HCT116 (cell line): ENCODE results near the gene C1orf52. TPM values are rescaled to one million over a fixed set of nuclear protein-coding genes. Genes with fewer than 3 reads are reported as not detected.

Experiments
- ATAC-seq: fragments of 200-7000 bp; cut with Tn5 transposase; 2 replicates; pipeline ENCODE4 v1.9.1; 2020; ENCODE audit warnings: mild to moderate bottlenecking, moderate library complexity
- BruUV-seq: library from RNA; stranded (reverse); fragments of 400-500 nt; replicated peaks from 2 replicates; lab custom pipeline; 2021; lab: Mats Ljungman, UMichigan
- CTCF ChIA-PET: fragments of 300-600 bp; sonication (Branson Sonifier 250); formaldehyde crosslinking; loops from one replicate; lab custom pipeline; 2021; ENCODE audit warnings: antibody characterized with exemption; lab: Charles Lee
- POLR2A ChIA-PET: fragments of 300-600, 350-600 bp; sonication (Branson Sonifier 250); formaldehyde crosslinking; loops from one replicate; lab custom pipeline; 2021; ENCODE audit warnings: antibody characterized with exemption; lab: Charles Lee
- RAD21 ChIA-PET, 2 experiments: fragments of 300-600 bp; sonication (Branson Sonifier 250); formaldehyde crosslinking; loops; one replicate each; lab custom pipeline; 2023; ENCODE audit warnings: low total read pairs in 2 of 2; ENCODE audit not compliant: uncharacterized antibody in 2 of 2, unreplicated experiment in 2 of 2, low non-redundant PET in 1 of 2; lab: Charles Lee
- DNase-seq: peaks from one replicate; pipeline ENCODE4 v3.0.0-alpha.2; 2010; ENCODE audit warnings: low read depth, low spot score
- H2AFZ ChIP-seq: fragments of 200-600 bp; shearing (Covaris generic), sonication (generic); 2 replicates; pipeline ENCODE4 v1.6.1; 2017; ENCODE audit warnings: low read depth, mixed run types, mixed read lengths, antibody characterized with exemption, low read length; ENCODE audit not compliant: poor library complexity, severe bottlenecking
- H3K27ac ChIP-seq: 2 replicates; pipeline ENCODE4 v1.5.1; 2012; ENCODE audit warnings: low read depth, low read length
- H3K27me3 ChIP-seq: fragments of 200-600 bp; sonication (generic); 2 replicates; pipeline ENCODE4 v1.6.1; 2016; ENCODE audit warnings: mixed run types, low read length, mixed read lengths; ENCODE audit not compliant: insufficient read depth
- H3K36me3 ChIP-seq, 2 experiments: fragments of 200-500 bp in 1 of 2; fragments of 200-600 bp in 1 of 2; sonication (Bioruptor generic) in 1 of 2; sonication (generic) in 1 of 2; 2 replicates each; pipeline versions ENCODE4 v1.5.1 to v1.6.1; 2014 to 2016; ENCODE audit warnings: low read length in 2 of 2, inconsistent platforms in 1 of 2, mixed read lengths in 1 of 2, mixed run types in 1 of 2; ENCODE audit not compliant: insufficient read depth in 2 of 2, control insufficient read depth in 1 of 2
- H3K4me1 ChIP-seq, 2 experiments: fragments of 200-600 bp in 1 of 2; sonication (generic) in 1 of 2; 2 replicates each; pipeline versions ENCODE4 v1.5.1 to v1.6.1; 2012 to 2017; ENCODE audit warnings: low read length in 2 of 2, inconsistent platforms in 1 of 2, mild to moderate bottlenecking in 1 of 2, mixed read lengths in 1 of 2, mixed run types in 1 of 2, moderate library complexity in 1 of 2; ENCODE audit not compliant: insufficient read depth in 2 of 2, control insufficient read depth in 1 of 2
- H3K4me2 ChIP-seq: fragments of 200-600 bp; sonication (generic); 2 replicates; pipeline ENCODE4 v1.6.1; 2017; ENCODE audit warnings: mixed run types, low read length, mixed read lengths
- H3K4me3 ChIP-seq, 2 experiments: fragments of 200-600 bp in 1 of 2; sonication (generic) in 1 of 2; replicated peaks in 1 of 2; 2 replicates each; pipeline ENCODE4 v1.5.1; 2011 to 2016; ENCODE audit warnings: low read length in 2 of 2, control low read depth in 1 of 2, low read depth in 1 of 2, mild to moderate bottlenecking in 1 of 2, mixed read lengths in 1 of 2, mixed run types in 1 of 2
- H3K79me2 ChIP-seq: fragments of 200-600 bp; sonication (generic); 2 replicates; pipeline ENCODE4 v1.6.1; 2017; ENCODE audit warnings: mild to moderate bottlenecking, mixed run types, low read length, moderate library complexity, mixed read lengths; ENCODE audit not compliant: insufficient read depth
- H3K9ac ChIP-seq: fragments of 200-600 bp; sonication (generic); 2 replicates; pipeline ENCODE4 v1.6.1; 2016; ENCODE audit warnings: low read length, mixed read lengths
- H3K9me2 ChIP-seq: fragments of 200-600 bp; sonication (generic), shearing (Covaris generic); 2 replicates; pipeline ENCODE4 v1.6.1; 2017; ENCODE audit warnings: mixed run types, mild to moderate bottlenecking, moderate library complexity; ENCODE audit not compliant: insufficient read depth
- H3K9me3 ChIP-seq, 2 experiments: fragments of 200-500 bp in 1 of 2; fragments of 200-600 bp in 1 of 2; sonication (Bioruptor generic) in 1 of 2; sonication (generic) in 1 of 2; 2 replicates each; pipeline ENCODE4 v1.6.1; 2014 to 2017; ENCODE audit warnings: low read length in 2 of 2, mixed read lengths in 2 of 2, inconsistent platforms in 1 of 2, low read depth in 1 of 2, mild to moderate bottlenecking in 1 of 2, mixed run types in 1 of 2, moderate library complexity in 1 of 2; ENCODE audit not compliant: control insufficient read depth in 1 of 2, insufficient read depth in 1 of 2
- H4K20me1 ChIP-seq: fragments of 200-600 bp; sonication (generic), shearing (Covaris generic); 2 replicates; pipeline ENCODE4 v1.6.1; 2017; ENCODE audit warnings: mixed run types, mild to moderate bottlenecking, moderate library complexity; ENCODE audit not compliant: insufficient read depth
- ATF3 ChIP-seq: IDR thresholded peaks from 2 replicates; pipeline ENCODE4 v1.6.1; 2012
- CBX3 ChIP-seq: IDR thresholded peaks from 2 replicates; pipeline ENCODE4 v1.6.1; 2012; ENCODE audit warnings: low read depth
- EGR1 ChIP-seq: IDR thresholded peaks from 2 replicates; pipeline ENCODE4 v1.6.1; 2012; ENCODE audit warnings: low read depth
- ELF1 ChIP-seq: IDR thresholded peaks from 2 replicates; pipeline ENCODE4 v1.6.1; 2012; ENCODE audit warnings: low read depth, borderline replicate concordance
- EZH2 ChIP-seq: fragments of 200-600 bp; sonication (generic); IDR thresholded peaks from 2 replicates; pipeline ENCODE4 v1.6.1; 2017; ENCODE audit warnings: antibody characterized with exemption, mixed run types
- FOSL1 ChIP-seq: IDR thresholded peaks from 2 replicates; pipeline ENCODE4 v1.6.1; 2012; ENCODE audit warnings: low read depth
- JUND ChIP-seq: IDR thresholded peaks from 2 replicates; pipeline ENCODE4 v1.6.1; 2012
- POLR2A ChIP-seq: IDR thresholded peaks from 2 replicates; pipeline ENCODE4 v1.7.0; 2011; ENCODE audit warnings: borderline replicate concordance; ENCODE audit not compliant: insufficient read depth, insufficient read length; ENCODE audit errors: extremely low read depth
- RAD21 ChIP-seq: IDR thresholded peaks from 2 replicates; pipeline ENCODE4 v1.6.1; 2012; ENCODE audit warnings: low read depth, mild to moderate bottlenecking
- SP1 ChIP-seq: IDR thresholded peaks from 2 replicates; pipeline ENCODE4 v1.6.1; 2012; ENCODE audit warnings: low read depth
- SRF ChIP-seq: IDR thresholded peaks from 2 replicates; pipeline ENCODE4 v1.6.1; 2012; ENCODE audit warnings: low read depth
- TCF7L2 ChIP-seq: IDR thresholded peaks from 2 replicates; pipeline ENCODE4 v1.7.0; 2011; ENCODE audit warnings: borderline replicate concordance, inconsistent platforms; ENCODE audit not compliant: insufficient read depth, insufficient read length; ENCODE audit errors: extremely low read depth
- YY1 ChIP-seq: IDR thresholded peaks from 2 replicates; pipeline ENCODE4 v1.6.1; 2011; ENCODE audit warnings: low read length, low read depth, moderate library complexity, mild to moderate bottlenecking; ENCODE audit not compliant: insufficient replicate concordance; ENCODE audit errors: extremely low read depth
- ZFX ChIP-seq: fragments of 450-650 bp; IDR thresholded peaks from 2 replicates; pipeline ENCODE4 v1.6.1; 2017
- ZNF274 ChIP-seq: fragments of 200-500 bp; sonication (Bioruptor generic); IDR thresholded peaks from 2 replicates; pipeline ENCODE4 v1.6.1; 2014; ENCODE audit warnings: mild to moderate bottlenecking, low read depth, low read length, inconsistent platforms
- intact Hi-C: fragments of 100-400 bp; cut with micrococcal nuclease; formaldehyde crosslinking; loops from 2 replicates; pipeline ENCODE4 v1.10.0; 2022
- total RNA-seq: library from RNA; stranded (reverse); gene quantifications from one replicate; pipeline ENCODE4 v1.2.1, GENCODE V29; 2021; ENCODE audit not compliant: unreplicated experiment
- TF ChIP-seq, protein P1 (sequence below), 3 experiments: fragments of 200-600 bp in 1 of 3; sonication (generic) in 1 of 3; IDR thresholded peaks in 2 of 3; conservative IDR thresholded peaks in 1 of 3; 2 replicates each; pipeline ENCODE4 v1.5.1; 2012 to 2017; ENCODE audit warnings: low read depth in 2 of 3, low read length in 2 of 3, antibody characterized with exemption in 1 of 3, borderline replicate concordance in 1 of 3, control low read depth in 1 of 3, mild to moderate bottlenecking in 1 of 3, mixed read lengths in 1 of 3, mixed run types in 1 of 3, moderate library complexity in 1 of 3; ENCODE audit not compliant: insufficient read depth in 1 of 3
- TF ChIP-seq, protein P2 (sequence below): IDR thresholded peaks from 2 replicates; pipeline ENCODE4 v1.6.1; 2012
- TF ChIP-seq, protein P3 (sequence below): IDR thresholded peaks from 2 replicates; pipeline ENCODE4 v1.6.1; 2011; ENCODE audit warnings: mild to moderate bottlenecking, low read length, moderate library complexity; ENCODE audit not compliant: insufficient replicate concordance; ENCODE audit errors: extremely low read depth
- TF ChIP-seq, protein P4 (sequence below): IDR thresholded peaks from 2 replicates; pipeline ENCODE4 v1.6.1; 2012; ENCODE audit warnings: low read depth

C1orf52 gene
- total RNA-seq, 1 experiment from 2014 or later = 23.3 TPM

DNA sequence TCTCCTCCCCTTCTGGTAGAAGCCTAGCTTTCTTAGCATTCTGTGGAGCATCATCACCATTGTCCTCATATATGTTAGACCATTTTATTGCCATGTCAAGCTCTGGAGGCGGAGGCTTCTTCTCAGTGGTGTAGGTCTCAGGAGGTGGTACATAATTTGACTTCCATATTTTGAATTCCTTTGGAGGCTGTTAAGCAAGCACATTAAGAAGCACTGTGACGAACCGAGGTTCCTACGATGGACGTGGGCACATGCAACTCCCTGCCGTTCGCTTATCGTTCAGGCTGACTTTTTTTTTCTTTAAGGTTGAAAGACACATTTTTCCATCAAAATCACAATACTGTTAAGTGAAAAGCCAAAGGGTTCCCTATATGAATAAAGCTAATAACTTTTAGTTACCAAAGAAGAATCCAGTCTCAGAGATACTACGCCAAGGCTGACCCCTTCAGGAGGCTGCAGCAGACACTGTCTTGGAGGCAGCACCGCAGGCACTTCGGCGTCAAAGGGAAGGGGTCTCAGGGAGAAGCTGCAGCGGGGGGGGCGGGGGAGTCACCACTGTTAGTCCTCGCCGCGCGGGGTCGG is 835 bp downstream of the C1orf52 start:
- Histone ChIP-seq H2AFZ (no peak overlapping the region), H3K4me1 (peaks cover 8 to 13% of the 10 kb centered on the region in 2 experiments; a peak in 3 of 4 replicates), H3K27me3 (no peaks in the 10 kb centered on the region), H3K27ac (no peak overlapping the region), H3K9me2 (no peaks in the 10 kb centered on the region), H3K36me3 (peaks cover 25% of the 10 kb centered on the region in 2 experiments; a peak in 3 of 4 replicates), H4K20me1 (peaks cover 12% of the 10 kb centered on the region; the same call in 1 of the 2 replicates), H3K9me3 (peaks cover 0 to 6% of the 10 kb centered on the region in 2 experiments; a peak in 1 of 4 replicates), H3K4me3 (peak overlapping the region; percentile 83 to 84), H3K9ac (peak overlapping the region; percentile 80), H3K79me2 (peaks cover 56% of the 10 kb centered on the region), H3K4me2 (peak overlapping the region; percentile 84)
- ChIA-PET POLR2A (interaction anchor here (1.0 kb wide), 1 partner anchor 314 kb away, joined by 3 read pairs; no protein-coding TSS in a partner anchor), CTCF (interaction anchor here (0.6 to 7.2 kb wide), 14 partner anchors 8 to 317 kb away, joined by 3 to 265 read pairs (median 7); partner anchors contain the start of gene BCL10), RAD21 (interaction anchor here (1.7 to 2.0 kb wide), 2 partner anchors 18 to 314 kb away, joined by 6 to 8 read pairs (median 6); partner anchors contain the start of gene BCL10 (in 1 of the 2))
- ATAC-seq = peak; percentile 7
- BruUV-seq = no TSS peak
- intact Hi-C loops = loop anchor here (1.0 kb wide), 2 partner anchors 149 to 313 kb away; no protein-coding TSS in a partner anchor
- no peak for DNase-seq
- no peak for TF ChIP-seq RAD21
- TF ChIP-seq, protein P1, sequence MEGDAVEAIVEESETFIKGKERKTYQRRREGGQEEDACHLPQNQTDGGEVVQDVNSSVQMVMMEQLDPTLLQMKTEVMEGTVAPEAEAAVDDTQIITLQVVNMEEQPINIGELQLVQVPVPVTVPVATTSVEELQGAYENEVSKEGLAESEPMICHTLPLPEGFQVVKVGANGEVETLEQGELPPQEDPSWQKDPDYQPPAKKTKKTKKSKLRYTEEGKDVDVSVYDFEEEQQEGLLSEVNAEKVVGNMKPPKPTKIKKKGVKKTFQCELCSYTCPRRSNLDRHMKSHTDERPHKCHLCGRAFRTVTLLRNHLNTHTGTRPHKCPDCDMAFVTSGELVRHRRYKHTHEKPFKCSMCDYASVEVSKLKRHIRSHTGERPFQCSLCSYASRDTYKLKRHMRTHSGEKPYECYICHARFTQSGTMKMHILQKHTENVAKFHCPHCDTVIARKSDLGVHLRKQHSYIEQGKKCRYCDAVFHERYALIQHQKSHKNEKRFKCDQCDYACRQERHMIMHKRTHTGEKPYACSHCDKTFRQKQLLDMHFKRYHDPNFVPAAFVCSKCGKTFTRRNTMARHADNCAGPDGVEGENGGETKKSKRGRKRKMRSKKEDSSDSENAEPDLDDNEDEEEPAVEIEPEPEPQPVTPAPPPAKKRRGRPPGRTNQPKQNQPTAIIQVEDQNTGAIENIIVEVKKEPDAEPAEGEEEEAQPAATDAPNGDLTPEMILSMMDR (IDR thresholded peaks at IDR 0.05 in 2 of 3, conservative IDR thresholded peaks at IDR 0.05 in 1 of 3; ENCODE audit: borderline replicate concordance in 1 of 3, insufficient read depth in 1 of 3, low read depth in 2 of 3, low read length in 2 of 3) = no peak
- TF ChIP-seq POLR2A = no peak
- no peak for TF ChIP-seq JUND
- TF ChIP-seq SRF = no peak
- TF ChIP-seq, protein P2, sequence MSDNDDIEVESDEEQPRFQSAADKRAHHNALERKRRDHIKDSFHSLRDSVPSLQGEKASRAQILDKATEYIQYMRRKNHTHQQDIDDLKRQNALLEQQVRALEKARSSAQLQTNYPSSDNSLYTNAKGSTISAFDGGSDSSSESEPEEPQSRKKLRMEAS = no peak
- TF ChIP-seq, protein P3, sequence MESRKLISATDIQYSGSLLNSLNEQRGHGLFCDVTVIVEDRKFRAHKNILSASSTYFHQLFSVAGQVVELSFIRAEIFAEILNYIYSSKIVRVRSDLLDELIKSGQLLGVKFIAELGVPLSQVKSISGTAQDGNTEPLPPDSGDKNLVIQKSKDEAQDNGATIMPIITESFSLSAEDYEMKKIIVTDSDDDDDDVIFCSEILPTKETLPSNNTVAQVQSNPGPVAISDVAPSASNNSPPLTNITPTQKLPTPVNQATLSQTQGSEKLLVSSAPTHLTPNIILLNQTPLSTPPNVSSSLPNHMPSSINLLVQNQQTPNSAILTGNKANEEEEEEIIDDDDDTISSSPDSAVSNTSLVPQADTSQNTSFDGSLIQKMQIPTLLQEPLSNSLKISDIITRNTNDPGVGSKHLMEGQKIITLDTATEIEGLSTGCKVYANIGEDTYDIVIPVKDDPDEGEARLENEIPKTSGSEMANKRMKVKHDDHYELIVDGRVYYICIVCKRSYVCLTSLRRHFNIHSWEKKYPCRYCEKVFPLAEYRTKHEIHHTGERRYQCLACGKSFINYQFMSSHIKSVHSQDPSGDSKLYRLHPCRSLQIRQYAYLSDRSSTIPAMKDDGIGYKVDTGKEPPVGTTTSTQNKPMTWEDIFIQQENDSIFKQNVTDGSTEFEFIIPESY = no peak
- TF ChIP-seq ELF1 = no peak
- no peak for TF ChIP-seq ZFX
- no peak for TF ChIP-seq EZH2
- no peak for TF ChIP-seq YY1
- no peak for TF ChIP-seq ATF3
- no peak for TF ChIP-seq CBX3
- TF ChIP-seq EGR1 = no peak
- TF ChIP-seq ZNF274 = no peak
- no peak for TF ChIP-seq SP1
- TF ChIP-seq TCF7L2 = no peak
- TF ChIP-seq FOSL1 = no peak
- TF ChIP-seq, protein P4, sequence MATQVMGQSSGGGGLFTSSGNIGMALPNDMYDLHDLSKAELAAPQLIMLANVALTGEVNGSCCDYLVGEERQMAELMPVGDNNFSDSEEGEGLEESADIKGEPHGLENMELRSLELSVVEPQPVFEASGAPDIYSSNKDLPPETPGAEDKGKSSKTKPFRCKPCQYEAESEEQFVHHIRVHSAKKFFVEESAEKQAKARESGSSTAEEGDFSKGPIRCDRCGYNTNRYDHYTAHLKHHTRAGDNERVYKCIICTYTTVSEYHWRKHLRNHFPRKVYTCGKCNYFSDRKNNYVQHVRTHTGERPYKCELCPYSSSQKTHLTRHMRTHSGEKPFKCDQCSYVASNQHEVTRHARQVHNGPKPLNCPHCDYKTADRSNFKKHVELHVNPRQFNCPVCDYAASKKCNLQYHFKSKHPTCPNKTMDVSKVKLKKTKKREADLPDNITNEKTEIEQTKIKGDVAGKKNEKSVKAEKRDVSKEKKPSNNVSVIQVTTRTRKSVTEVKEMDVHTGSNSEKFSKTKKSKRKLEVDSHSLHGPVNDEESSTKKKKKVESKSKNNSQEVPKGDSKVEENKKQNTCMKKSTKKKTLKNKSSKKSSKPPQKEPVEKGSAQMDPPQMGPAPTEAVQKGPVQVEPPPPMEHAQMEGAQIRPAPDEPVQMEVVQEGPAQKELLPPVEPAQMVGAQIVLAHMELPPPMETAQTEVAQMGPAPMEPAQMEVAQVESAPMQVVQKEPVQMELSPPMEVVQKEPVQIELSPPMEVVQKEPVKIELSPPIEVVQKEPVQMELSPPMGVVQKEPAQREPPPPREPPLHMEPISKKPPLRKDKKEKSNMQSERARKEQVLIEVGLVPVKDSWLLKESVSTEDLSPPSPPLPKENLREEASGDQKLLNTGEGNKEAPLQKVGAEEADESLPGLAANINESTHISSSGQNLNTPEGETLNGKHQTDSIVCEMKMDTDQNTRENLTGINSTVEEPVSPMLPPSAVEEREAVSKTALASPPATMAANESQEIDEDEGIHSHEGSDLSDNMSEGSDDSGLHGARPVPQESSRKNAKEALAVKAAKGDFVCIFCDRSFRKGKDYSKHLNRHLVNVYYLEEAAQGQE = no peak
